Astrocyte (in vitro differentiated cells and primary cell): ENCODE data around the gene COLGALT1. TPM values are rescaled to one million over a fixed set of nuclear protein-coding genes. Genes with fewer than 3 reads are reported as not detected.
A peak's percentile ranks its signal among the peaks of the same experiment; 100 is the strongest.
"Not testable (repeated sequence)": the region's sequence is repeated elsewhere in the genome, so short reads cannot be mapped to it uniquely, and the experiment has no call there.

Source experiments
- DNase-seq: peaks from one replicate; pipeline ENCODE4 v3.0.0-alpha.2; 2010; ENCODE audit warnings: low read depth
- FAIRE-seq: peaks from 2 replicates; lab custom pipeline; 2011; peaks lifted over from hg19 to GRCh38; lab: Jason Lieb, UNC
- H2AFZ ChIP-seq: 2 replicates; pipeline ENCODE4 v1.6.0; 2012; ENCODE audit warnings: low read depth, low read length, inconsistent platforms
- H3K27ac ChIP-seq: 2 replicates; pipeline ENCODE4 v1.5.1; 2011; ENCODE audit warnings: low read depth, low read length, inconsistent platforms
- H3K27me3 ChIP-seq: 2 replicates; pipeline ENCODE4 v1.6.0; 2011; ENCODE audit warnings: low read length, inconsistent platforms; ENCODE audit not compliant: insufficient read depth
- H3K36me3 ChIP-seq: 2 replicates; pipeline ENCODE4 v1.5.1; 2011; ENCODE audit warnings: low read length, inconsistent platforms; ENCODE audit not compliant: insufficient read depth
- H3K4me1 ChIP-seq: 2 replicates; pipeline ENCODE4 v1.5.1; 2011; ENCODE audit warnings: low read length, inconsistent platforms; ENCODE audit not compliant: insufficient read depth
- H3K4me2 ChIP-seq: 2 replicates; pipeline ENCODE4 v1.6.0; 2012; ENCODE audit warnings: low read length, inconsistent platforms
- H3K4me3 ChIP-seq: 2 replicates; pipeline ENCODE4 v1.5.1; 2011; ENCODE audit warnings: low read depth, mild to moderate bottlenecking, low read length, inconsistent platforms; ENCODE audit not compliant: insufficient read depth
- H3K79me2 ChIP-seq: 2 replicates; pipeline ENCODE4 v1.6.0; 2012; ENCODE audit warnings: mild to moderate bottlenecking, low read length, inconsistent platforms; ENCODE audit not compliant: insufficient read depth
- H3K9ac ChIP-seq: 2 replicates; pipeline ENCODE4 v1.6.0; 2012; ENCODE audit warnings: mild to moderate bottlenecking, low read length, inconsistent platforms
- H3K9me3 ChIP-seq: 2 replicates; pipeline ENCODE4 v1.5.1; 2012; ENCODE audit warnings: low read depth, mild to moderate bottlenecking, low read length, inconsistent platforms; ENCODE audit not compliant: insufficient read depth
- H4K20me1 ChIP-seq: 2 replicates; pipeline ENCODE4 v1.6.0; 2012; ENCODE audit warnings: low read length, inconsistent platforms; ENCODE audit not compliant: insufficient read depth
- H3K27ac Mint-ChIP-seq: one replicate; pipeline ENCODE4 v1.8.0; 2021; ENCODE audit warnings: mild to moderate bottlenecking, mixed read lengths; ENCODE audit not compliant: unreplicated experiment
- H3K27me3 Mint-ChIP-seq: one replicate; pipeline ENCODE4 v1.8.0; 2021; ENCODE audit warnings: low read depth, mixed read lengths; ENCODE audit not compliant: unreplicated experiment
- H3K36me3 Mint-ChIP-seq: one replicate; pipeline ENCODE4 v1.8.0; 2021; ENCODE audit warnings: low read depth, mixed read lengths; ENCODE audit not compliant: unreplicated experiment
- H3K4me1 Mint-ChIP-seq: one replicate; pipeline ENCODE4 v1.8.0; 2021; ENCODE audit warnings: low read depth, mixed read lengths; ENCODE audit not compliant: unreplicated experiment
- H3K4me3 Mint-ChIP-seq: one replicate; pipeline ENCODE4 v1.8.0; 2021; ENCODE audit warnings: mild to moderate bottlenecking, moderate library complexity, mixed read lengths; ENCODE audit not compliant: unreplicated experiment
- H3K9me3 Mint-ChIP-seq: one replicate; pipeline ENCODE4 v1.8.0; 2021; ENCODE audit warnings: mild to moderate bottlenecking, mixed read lengths; ENCODE audit not compliant: unreplicated experiment
- EZH2 ChIP-seq: IDR thresholded peaks from 2 replicates; pipeline ENCODE4 v1.6.1; 2012; ENCODE audit warnings: mild to moderate bottlenecking, low read length, inconsistent platforms; ENCODE audit not compliant: insufficient read depth
- total RNA-seq: library from RNA; stranded (reverse); gene quantifications from 2 replicates; pipeline ENCODE4 v1.2.1, GENCODE V29; 2021
- TF ChIP-seq, protein P1 (sequence below): IDR thresholded peaks from 2 replicates; pipeline ENCODE4 v1.5.1; 2011; ENCODE audit warnings: low read depth, mild to moderate bottlenecking, inconsistent platforms, low read length, moderate library complexity; ENCODE audit not compliant: insufficient read depth

Gene COLGALT1
- total RNA-seq, 1 donor from 2014 or later, result 137 TPM

GRCh38 chr19:17550076-17550667, 5.3 kb upstream of the COLGALT1 start:
- Histone ChIP-seq H4K20me1 (no peaks in the 10 kb centered on the region), H3K4me2 (no peak overlapping the region), H3K27me3 (no peaks in the 10 kb centered on the region), H3K27ac (no peak overlapping the region), H3K4me3 (no peak overlapping the region), H3K79me2 (no peaks in the 10 kb centered on the region), H3K9me3 (no peaks in the 10 kb centered on the region), H3K4me1 (peaks cover 3% of the 10 kb centered on the region), H2AFZ (no peak overlapping the region), H3K36me3 (no peaks in the 10 kb centered on the region), H3K9ac (no peak overlapping the region)
- H3K27ac Mint-ChIP-seq, result peak overlapping the region; percentile 53
- peaks cover 6% of the 10 kb centered on the region for H3K4me1 Mint-ChIP-seq
- no peak overlapping the region for H3K4me3 Mint-ChIP-seq
- H3K27me3 Mint-ChIP-seq, result peaks cover 13% of the 10 kb centered on the region
- FAIRE-seq (no peak), DNase-seq (no peak)
- TF ChIP-seq, protein P1, sequence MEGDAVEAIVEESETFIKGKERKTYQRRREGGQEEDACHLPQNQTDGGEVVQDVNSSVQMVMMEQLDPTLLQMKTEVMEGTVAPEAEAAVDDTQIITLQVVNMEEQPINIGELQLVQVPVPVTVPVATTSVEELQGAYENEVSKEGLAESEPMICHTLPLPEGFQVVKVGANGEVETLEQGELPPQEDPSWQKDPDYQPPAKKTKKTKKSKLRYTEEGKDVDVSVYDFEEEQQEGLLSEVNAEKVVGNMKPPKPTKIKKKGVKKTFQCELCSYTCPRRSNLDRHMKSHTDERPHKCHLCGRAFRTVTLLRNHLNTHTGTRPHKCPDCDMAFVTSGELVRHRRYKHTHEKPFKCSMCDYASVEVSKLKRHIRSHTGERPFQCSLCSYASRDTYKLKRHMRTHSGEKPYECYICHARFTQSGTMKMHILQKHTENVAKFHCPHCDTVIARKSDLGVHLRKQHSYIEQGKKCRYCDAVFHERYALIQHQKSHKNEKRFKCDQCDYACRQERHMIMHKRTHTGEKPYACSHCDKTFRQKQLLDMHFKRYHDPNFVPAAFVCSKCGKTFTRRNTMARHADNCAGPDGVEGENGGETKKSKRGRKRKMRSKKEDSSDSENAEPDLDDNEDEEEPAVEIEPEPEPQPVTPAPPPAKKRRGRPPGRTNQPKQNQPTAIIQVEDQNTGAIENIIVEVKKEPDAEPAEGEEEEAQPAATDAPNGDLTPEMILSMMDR, result no peak
- no peak for TF ChIP-seq EZH2
- no peaks in the 10 kb centered on the region for H3K36me3 Mint-ChIP-seq
- H3K9me3 Mint-ChIP-seq, result no peaks in the 10 kb centered on the region

DNA sequence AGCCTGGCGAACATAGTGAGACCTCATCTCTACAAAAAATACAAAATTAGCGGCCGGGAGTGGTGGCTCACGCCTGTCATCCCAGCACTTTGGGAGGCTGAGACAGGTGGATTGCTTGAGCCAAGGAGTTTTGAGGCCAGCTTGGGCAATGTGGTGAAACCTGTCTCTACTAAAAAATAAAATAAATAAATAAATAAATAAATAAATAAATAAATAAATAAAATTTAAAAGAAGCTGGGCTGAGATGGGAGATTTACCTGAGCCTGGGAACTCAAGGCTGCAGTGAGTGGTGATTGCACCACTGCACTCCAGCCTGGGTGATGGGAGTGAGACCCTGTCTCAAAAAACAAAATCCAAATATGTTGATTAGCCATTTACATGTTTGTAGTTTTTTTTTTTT, 2.7 kb upstream of the COLGALT1 start:
- not testable (repeated sequence) for H3K9me3 Mint-ChIP-seq, H3K4me3 Mint-ChIP-seq

GRCh38 chr19:17553256-17553655, 2.2 kb upstream of the COLGALT1 start:
- H3K27me3 ChIP-seq, result no peaks in the 10 kb centered on the region
- peaks cover 4% of the 10 kb centered on the region for H3K4me1 ChIP-seq
- FAIRE-seq, result no peak
- peaks cover 23% of the 10 kb centered on the region for H3K79me2 ChIP-seq
- H4K20me1 ChIP-seq, result no peaks in the 10 kb centered on the region
- no peak overlapping the region for H3K4me3 Mint-ChIP-seq
- H3K9me3 ChIP-seq, result no peaks in the 10 kb centered on the region
- H3K9me3 Mint-ChIP-seq, result no peaks in the 10 kb centered on the region
- peaks cover 5% of the 10 kb centered on the region for H3K4me1 Mint-ChIP-seq
- H3K27me3 Mint-ChIP-seq, result peaks cover 6% of the 10 kb centered on the region
- no peak overlapping the region for H3K27ac ChIP-seq
- peak overlapping the region; percentile 17 for H3K9ac ChIP-seq
- TF ChIP-seq, protein P1, result no peak
- TF ChIP-seq EZH2, result no peak
- peak overlapping the region; percentile 72 for H3K27ac Mint-ChIP-seq
- H3K36me3 Mint-ChIP-seq, result no peaks in the 10 kb centered on the region
- peak overlapping the region; percentile 15 for H2AFZ ChIP-seq
- H3K4me2 ChIP-seq, result peak overlapping the region; percentile 40
- peaks cover 2% of the 10 kb centered on the region for H3K36me3 ChIP-seq
- H3K4me3 ChIP-seq, result no peak overlapping the region
- DNase-seq, result peak; percentile 91

More for the DNA sequence above, 2.7 kb upstream of the COLGALT1 start:
- H3K4me1 ChIP-seq, H3K27ac ChIP-seq, H3K27me3 ChIP-seq, H3K36me3 Mint-ChIP-seq, H3K4me1 Mint-ChIP-seq, DNase-seq, H3K9ac ChIP-seq, H3K36me3 ChIP-seq, H2AFZ ChIP-seq, H4K20me1 ChIP-seq, H3K9me3 ChIP-seq, H3K4me3 ChIP-seq, FAIRE-seq, H3K27ac Mint-ChIP-seq: not testable (repeated sequence)
- H3K27me3 Mint-ChIP-seq, result peaks cover 12% of the 10 kb centered on the region
- H3K79me2 ChIP-seq, result peaks cover 22% of the 10 kb centered on the region
- H3K4me2 ChIP-seq, result peak overlapping the region; percentile 40
